Measurements from ENCODE around the gene SLC12A7. TPM values are rescaled to one million over a fixed set of nuclear protein-coding genes. Genes with fewer than 3 reads are reported as not detected.
A peak's percentile ranks its signal among the peaks of the same experiment; 100 is the strongest.

SLC12A7 gene
- total RNA-seq, 2 experiments from 2014 or later: 14.0 to 14.6 TPM

- H3K4me1 Mint-ChIP-seq: peaks cover 34% of the 10 kb centered on the region
- H3K27me3 Mint-ChIP-seq: no peaks in the 10 kb centered on the region
- peaks cover 3% of the 10 kb centered on the region for H3K36me3 Mint-ChIP-seq
- H3K9me3 Mint-ChIP-seq: no peaks in the 10 kb centered on the region
- DNase-seq: peak; percentile 32
- peak overlapping the region; percentile 73 for H3K27ac Mint-ChIP-seq
- peak overlapping the region; percentile 87 for H3K4me3 Mint-ChIP-seq
These were observed 579 bp downstream of the SLC12A7 start for GRCh38 chr5:1111241-1111726.

DNA sequence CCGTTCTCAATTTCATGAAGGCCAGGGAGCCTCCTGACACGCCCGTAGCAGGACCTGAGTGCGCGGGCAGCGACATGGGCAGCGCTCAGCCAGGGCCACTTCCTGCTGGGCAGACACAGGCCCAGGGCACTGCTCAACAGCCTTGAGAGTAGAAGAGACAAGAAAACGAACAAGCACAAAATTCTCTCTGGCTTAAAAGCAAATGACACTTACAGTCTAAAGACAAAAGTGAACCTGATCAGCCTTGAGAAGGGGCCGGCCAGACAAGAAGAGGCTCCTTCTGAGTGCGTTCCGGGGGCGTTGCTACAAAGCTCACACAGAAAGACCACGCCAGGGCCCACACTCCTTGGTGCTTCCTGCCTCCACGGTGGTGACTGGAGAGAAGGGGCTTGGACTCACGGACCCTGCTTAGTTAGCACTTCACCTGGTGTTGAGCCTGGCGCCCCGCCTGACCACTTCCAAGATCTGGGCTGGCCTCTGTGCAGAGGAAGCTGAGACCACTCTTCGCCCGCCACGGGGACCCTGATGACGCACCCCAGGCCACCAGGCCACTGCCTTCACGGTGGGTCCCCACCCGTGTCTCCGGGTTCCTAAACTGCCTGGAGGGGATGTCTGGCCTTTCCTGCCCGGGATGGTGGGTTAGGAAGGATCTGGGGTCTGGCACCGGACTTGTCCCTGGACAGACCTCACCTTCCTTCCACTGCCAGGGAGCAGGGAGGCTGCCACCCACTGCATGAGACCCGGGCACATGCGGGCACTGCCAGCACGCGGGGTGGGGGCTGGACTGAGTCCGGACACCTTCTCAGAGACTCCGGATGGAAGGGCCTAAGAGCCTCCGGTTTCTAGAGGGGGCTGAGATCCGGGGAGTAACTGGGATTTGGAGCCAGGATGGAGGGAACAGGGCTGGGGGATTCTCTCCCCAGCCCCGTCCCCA is 1.3 kb downstream of the SLC12A7 start:
- Mint-ChIP-seq H3K4me3 (peak overlapping the region; percentile 87), H3K4me1 (peaks cover 39% of the 10 kb centered on the region), H3K27me3 (no peaks in the 10 kb centered on the region), H3K27ac (peak overlapping the region; percentile 73), H3K9me3 (no peaks in the 10 kb centered on the region), H3K36me3 (peaks cover 3% of the 10 kb centered on the region)
- peak; percentile 34 for DNase-seq

GRCh38 chr5:1109542-1110306 is 2.1 kb downstream of the SLC12A7 start:
- H3K4me1 Mint-ChIP-seq: peaks cover 46% of the 10 kb centered on the region
- H3K4me3 Mint-ChIP-seq: peak overlapping the region; percentile 87
- no peaks in the 10 kb centered on the region for H3K9me3 Mint-ChIP-seq
- no peaks in the 10 kb centered on the region for H3K27me3 Mint-ChIP-seq
- H3K27ac Mint-ChIP-seq: no peak overlapping the region
- H3K36me3 Mint-ChIP-seq: peaks cover 3% of the 10 kb centered on the region
- no peak for DNase-seq

DNA sequence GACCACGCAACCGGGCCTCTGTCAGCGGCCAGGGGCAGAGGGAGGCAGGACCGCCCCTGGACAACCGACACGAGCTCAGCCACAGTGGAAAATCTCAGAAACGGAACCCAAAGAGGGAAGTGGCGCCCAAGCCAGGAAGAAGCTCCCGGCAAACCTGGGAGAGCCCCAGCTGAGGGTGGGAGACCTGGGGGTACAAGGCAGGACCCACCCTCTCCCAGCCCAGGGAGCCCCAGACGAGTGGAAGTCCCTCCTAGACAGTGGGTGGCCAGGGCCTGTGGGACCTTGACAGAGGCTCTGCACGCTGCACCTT is 3.0 kb downstream of the SLC12A7 start:
- Mint-ChIP-seq H3K27ac (no peak overlapping the region), H3K27me3 (no peaks in the 10 kb centered on the region), H3K4me1 (peaks cover 52% of the 10 kb centered on the region), H3K36me3 (peaks cover 3% of the 10 kb centered on the region), H3K9me3 (no peaks in the 10 kb centered on the region), H3K4me3 (no peak overlapping the region)
- DNase-seq: no peak

DNA sequence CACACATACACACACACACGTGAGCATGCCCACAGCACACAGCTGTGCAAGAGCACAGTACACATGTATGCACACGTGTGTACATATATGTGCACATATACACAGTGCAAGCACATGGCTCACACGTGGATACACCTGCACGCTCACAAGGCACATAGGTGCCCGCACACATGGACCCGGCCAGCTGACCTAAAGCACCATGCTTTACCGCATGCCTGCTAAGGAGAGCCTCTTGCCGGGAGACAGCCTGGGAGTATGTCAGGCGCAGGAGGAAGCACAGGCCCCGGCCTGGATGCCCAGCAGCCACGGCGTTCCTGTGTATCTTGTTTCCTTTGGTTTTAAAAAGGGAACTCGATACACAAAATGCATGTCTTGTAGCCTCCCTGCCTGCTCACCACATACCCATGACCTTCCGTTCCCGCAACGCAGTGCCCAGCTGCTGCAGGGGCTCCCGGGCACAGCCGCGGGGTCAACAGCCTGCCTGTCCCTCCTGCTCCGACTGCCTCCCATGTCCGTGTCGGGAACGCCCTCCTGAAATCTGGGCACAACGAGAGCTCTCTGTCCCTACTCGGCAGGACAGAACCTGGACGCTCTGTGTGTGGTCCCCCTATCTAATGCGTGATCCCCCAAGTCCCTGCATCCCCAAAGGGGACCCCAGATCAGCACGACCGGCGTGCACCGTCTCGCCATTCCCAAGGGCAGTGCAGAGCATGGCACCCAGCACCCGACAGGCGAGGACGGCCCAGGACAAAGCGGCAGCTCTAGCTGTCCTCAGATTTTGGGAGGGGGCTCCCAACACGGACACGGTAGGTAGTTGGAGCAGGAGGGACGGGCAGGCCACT is 3.6 kb downstream of the SLC12A7 start:
- peaks cover 3% of the 10 kb centered on the region for H3K36me3 Mint-ChIP-seq
- peaks cover 58% of the 10 kb centered on the region for H3K4me1 Mint-ChIP-seq
- no peaks in the 10 kb centered on the region for H3K27me3 Mint-ChIP-seq
- H3K27ac Mint-ChIP-seq: peak overlapping the region; percentile 80
- no peak for DNase-seq
- peak overlapping the region; percentile 34 for H3K4me3 Mint-ChIP-seq
- no peaks in the 10 kb centered on the region for H3K9me3 Mint-ChIP-seq

- DNase-seq: no peak
- H3K4me3 Mint-ChIP-seq: peak overlapping the region; percentile 65
- peaks cover 3% of the 10 kb centered on the region for H3K36me3 Mint-ChIP-seq
- H3K9me3 Mint-ChIP-seq: no peaks in the 10 kb centered on the region
- H3K27me3 Mint-ChIP-seq: no peaks in the 10 kb centered on the region
- peak overlapping the region; percentile 80 for H3K27ac Mint-ChIP-seq
- peaks cover 58% of the 10 kb centered on the region for H3K4me1 Mint-ChIP-seq
These were observed 4.5 kb downstream of the SLC12A7 start for GRCh38 chr5:1107167-1108022.

DNA sequence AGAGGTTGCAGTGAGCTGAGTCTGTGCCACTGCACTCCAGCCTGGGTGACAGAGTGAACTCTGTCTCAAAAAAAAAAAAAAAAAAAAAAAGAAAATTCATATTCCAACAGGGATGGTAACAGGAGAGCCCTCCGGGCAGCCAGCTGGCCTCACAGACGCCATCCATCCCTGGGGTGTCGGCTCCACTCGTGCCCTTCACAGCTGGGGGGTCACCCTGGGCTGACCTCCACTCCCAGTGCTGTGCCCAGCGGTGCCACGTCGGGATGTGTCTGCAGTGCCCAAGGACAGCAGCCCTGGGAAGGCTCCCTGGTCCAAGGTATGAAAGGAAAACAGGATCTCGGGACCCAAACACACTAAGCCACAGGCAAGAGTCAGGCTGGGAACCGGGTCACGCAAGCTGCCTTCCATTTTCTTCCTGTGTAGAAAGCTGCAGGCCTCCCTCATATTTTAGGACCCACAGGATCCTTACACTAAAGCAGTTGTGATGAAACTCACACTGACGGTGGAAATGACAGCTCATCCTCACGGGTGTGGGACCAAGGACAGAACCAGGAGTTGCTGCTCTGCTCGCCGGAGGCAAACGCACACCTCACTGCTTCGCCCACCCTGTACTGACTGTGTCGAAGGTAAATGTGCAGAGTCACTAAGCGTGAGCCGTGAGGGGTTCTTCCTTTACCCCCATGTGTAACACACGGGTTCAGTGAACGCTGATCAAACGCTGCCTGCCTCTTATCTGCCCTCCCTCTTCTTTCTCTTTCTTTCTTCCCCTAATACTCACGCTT is 5.3 kb downstream of the SLC12A7 start:
- Mint-ChIP-seq H3K36me3 (peaks cover 3% of the 10 kb centered on the region), H3K4me3 (peak overlapping the region; percentile 65), H3K27ac (peak overlapping the region; percentile 80), H3K9me3 (no peaks in the 10 kb centered on the region), H3K27me3 (no peaks in the 10 kb centered on the region), H3K4me1 (peaks cover 63% of the 10 kb centered on the region)
- DNase-seq: peak; percentile 52

- no peaks in the 10 kb centered on the region for H3K27me3 Mint-ChIP-seq
- H3K36me3 Mint-ChIP-seq: peaks cover 3% of the 10 kb centered on the region
- H3K4me3 Mint-ChIP-seq: peak overlapping the region; percentile 66
- no peaks in the 10 kb centered on the region for H3K9me3 Mint-ChIP-seq
- peak overlapping the region; percentile 67 for H3K27ac Mint-ChIP-seq
- DNase-seq: peak; percentile 69
- H3K4me1 Mint-ChIP-seq: peaks cover 64% of the 10 kb centered on the region
These were observed 6.3 kb downstream of the SLC12A7 start for GRCh38 chr5:1105350-1106265.

DNA sequence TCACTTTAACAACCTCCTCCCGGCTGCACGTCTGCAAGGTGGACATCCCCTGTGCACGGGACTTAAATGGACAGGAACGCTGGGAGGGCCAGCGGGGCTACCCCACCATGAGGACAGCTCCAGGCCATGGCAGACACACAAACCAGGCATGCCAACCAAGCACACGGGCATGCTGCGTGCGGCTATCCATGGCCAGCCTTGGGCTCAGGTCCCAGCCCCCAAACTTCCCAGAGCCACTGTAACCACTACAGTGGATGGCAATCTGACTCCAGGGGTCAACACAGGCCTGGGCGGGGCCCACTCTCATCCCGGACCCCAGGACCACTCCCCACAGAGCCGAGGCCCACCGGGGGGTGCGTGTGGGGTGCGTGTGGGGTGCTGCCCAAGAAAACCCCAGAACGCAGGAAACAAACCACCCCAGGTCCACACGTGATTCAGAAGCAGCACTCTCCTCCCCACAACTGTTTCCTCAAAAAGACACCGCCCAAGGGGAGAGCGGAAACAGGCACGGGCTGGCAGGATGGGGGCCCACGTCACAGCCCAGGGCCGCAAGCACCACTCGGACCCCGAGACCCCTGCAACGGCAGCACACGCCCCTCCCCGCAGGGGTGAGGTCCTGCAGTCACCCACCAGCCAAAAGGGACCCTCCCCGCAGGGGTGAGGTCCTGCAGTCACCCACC is 7.4 kb downstream of the SLC12A7 start:
- H3K36me3 Mint-ChIP-seq: peaks cover 3% of the 10 kb centered on the region
- no peaks in the 10 kb centered on the region for H3K9me3 Mint-ChIP-seq
- peaks cover 62% of the 10 kb centered on the region for H3K4me1 Mint-ChIP-seq
- peak overlapping the region; percentile 34 for H3K4me3 Mint-ChIP-seq
- H3K27ac Mint-ChIP-seq: peak overlapping the region; percentile 45
- DNase-seq: peak; percentile 15
- no peaks in the 10 kb centered on the region for H3K27me3 Mint-ChIP-seq

- Mint-ChIP-seq H3K4me1 (peaks cover 63% of the 10 kb centered on the region), H3K9me3 (no peaks in the 10 kb centered on the region), H3K27me3 (no peaks in the 10 kb centered on the region), H3K36me3 (peaks cover 3% of the 10 kb centered on the region), H3K27ac (peak overlapping the region; percentile 12), H3K4me3 (peak overlapping the region; percentile 34)
- no peak for DNase-seq
These were observed 8.1 kb downstream of the SLC12A7 start for GRCh38 chr5:1103505-1104326.

GRCh38 chr5:1103093-1103492 is 8.8 kb downstream of the SLC12A7 start:
- Mint-ChIP-seq H3K27me3 (no peaks in the 10 kb centered on the region), H3K4me1 (peaks cover 58% of the 10 kb centered on the region), H3K4me3 (peak overlapping the region; percentile 0)

More at GRCh38 chr5:1103093-1103492, 8.8 kb downstream of the SLC12A7 start:
- Mint-ChIP-seq H3K36me3 (peaks cover 3% of the 10 kb centered on the region), H3K27ac (no peak overlapping the region), H3K9me3 (no peaks in the 10 kb centered on the region)
- no peak for DNase-seq
